Mesendoderm (in vitro differentiated cells): ENCODE measurements around the gene ITM2C.

Experiments
- DNase-seq: peaks from one replicate; pipeline ENCODE4 v3.0.0; 2013
- H2AK5ac ChIP-seq: 2 replicates; pipeline ENCODE4 v1.6.1; 2013; ENCODE audit warnings: low read length, inconsistent platforms
- H2BK120ac ChIP-seq: 2 replicates; pipeline ENCODE4 v1.6.1; 2013; ENCODE audit warnings: low read depth, mild to moderate bottlenecking, low read length, moderate library complexity, mixed read lengths
- H2BK15ac ChIP-seq: replicated peaks from 2 replicates; pipeline ENCODE4 v1.6.1; 2013; ENCODE audit warnings: low read depth, mild to moderate bottlenecking, moderate library complexity
- H2BK5ac ChIP-seq: 2 replicates; pipeline ENCODE4 v1.6.1; 2013; ENCODE audit warnings: low read length, inconsistent platforms
- H3K18ac ChIP-seq: 2 replicates; pipeline ENCODE4 v1.6.1; 2013; ENCODE audit warnings: mild to moderate bottlenecking, low read length, mixed read lengths
- H3K23ac ChIP-seq: one replicate; pipeline ENCODE4 v1.6.1; 2013; ENCODE audit warnings: low read length
- H3K27ac ChIP-seq: 2 replicates; pipeline ENCODE4 v1.5.1; 2013; ENCODE audit warnings: low read depth, mild to moderate bottlenecking, inconsistent platforms, low read length, moderate library complexity
- H3K27me3 ChIP-seq: 2 replicates; pipeline ENCODE4 v1.6.1; 2013; ENCODE audit warnings: low read length, control low read depth, mild to moderate bottlenecking, inconsistent platforms; ENCODE audit not compliant: insufficient read depth, poor library complexity
- H3K36me3 ChIP-seq: 2 replicates; pipeline ENCODE4 v1.6.1; 2013; ENCODE audit warnings: low read length, inconsistent platforms; ENCODE audit not compliant: control insufficient read depth, insufficient read depth
- H3K4ac ChIP-seq: one replicate; pipeline ENCODE4 v1.6.1; 2013; ENCODE audit warnings: low read depth, mild to moderate bottlenecking, low read length, moderate library complexity
- H3K4me1 ChIP-seq: 2 replicates; pipeline ENCODE4 v1.6.1; 2013; ENCODE audit warnings: low read depth, low read length, inconsistent platforms; ENCODE audit not compliant: control insufficient read depth
- H3K4me2 ChIP-seq: 2 replicates; pipeline ENCODE4 v1.6.1; 2013; ENCODE audit warnings: low read length
- H3K4me3 ChIP-seq: 2 replicates; pipeline ENCODE4 v1.5.1; 2013; ENCODE audit warnings: mild to moderate bottlenecking, low read length
- H3K56ac ChIP-seq: one replicate; pipeline ENCODE4 v1.6.1; 2013; ENCODE audit warnings: low read length
- H3K79me1 ChIP-seq: 2 replicates; pipeline ENCODE4 v1.6.1; 2013; ENCODE audit warnings: low read length, inconsistent platforms
- H3K79me2 ChIP-seq: 2 replicates; pipeline ENCODE4 v1.6.1; 2013; ENCODE audit warnings: mild to moderate bottlenecking, low read length; ENCODE audit not compliant: control insufficient read depth, insufficient read depth
- H3K9ac ChIP-seq: 2 replicates; pipeline ENCODE4 v1.6.1; 2013; ENCODE audit warnings: low read length, inconsistent platforms
- H4K5ac ChIP-seq: one replicate; pipeline ENCODE4 v1.6.1; 2013; ENCODE audit warnings: low read length
- H4K8ac ChIP-seq: one replicate; pipeline ENCODE4 v1.6.1; 2013; ENCODE audit warnings: low read depth, mild to moderate bottlenecking, control low read depth, low read length, moderate library complexity
- WGBS: extraction: QIAGEN DNeasy Blood & Tissue Kit; methylation state at CpG from one replicate; pipeline ENCODE4 v1.1.7; 2013; ENCODE audit warnings: low lambda C conversion rate, missing lambda C conversion rate; ENCODE audit not compliant: insufficient coverage; ENCODE audit errors: extremely low coverage; 5-methylcytosine and 5-hydroxymethylcytosine counted together

ITM2C gene

GRCh38 chr2:230903231-230904150, 38.7 kb downstream of the ITM2C start:
- no peaks in the 10 kb centered on the region for H3K27me3 ChIP-seq
- H2BK120ac ChIP-seq = no peak overlapping the region
- no peak overlapping the region for H3K27ac ChIP-seq
- no peak overlapping the region for H2AK5ac ChIP-seq
- no peak overlapping the region for H4K5ac ChIP-seq
- H4K8ac ChIP-seq = no peak overlapping the region
- H3K18ac ChIP-seq = no peak overlapping the region
- no peaks in the 10 kb centered on the region for H3K36me3 ChIP-seq
- H3K9ac ChIP-seq = no peak overlapping the region
- no peaks in the 10 kb centered on the region for H3K79me1 ChIP-seq
- no peak overlapping the region for H3K23ac ChIP-seq
- H2BK15ac ChIP-seq = no peak overlapping the region
- WGBS = no CpG with 5 or more reads among the region's 19 CpGs
- no peak overlapping the region for H3K4me3 ChIP-seq
- H2BK5ac ChIP-seq = no peak overlapping the region
- no peaks in the 10 kb centered on the region for H3K79me2 ChIP-seq
- no peak overlapping the region for H3K56ac ChIP-seq
- no peak overlapping the region for H3K4ac ChIP-seq
- H3K4me2 ChIP-seq = no peak overlapping the region
- no peak for DNase-seq
- peaks cover 11% of the 10 kb centered on the region for H3K4me1 ChIP-seq

GRCh38 chr2:230904856-230905447, 40.2 kb downstream of the ITM2C start:
- no peak for DNase-seq
- Histone ChIP-seq H3K4ac (no peak overlapping the region), H3K23ac (no peak overlapping the region), H2BK15ac (no peak overlapping the region), H2AK5ac (no peak overlapping the region), H3K36me3 (no peaks in the 10 kb centered on the region), H3K27ac (no peak overlapping the region), H3K4me1 (peaks cover 11% of the 10 kb centered on the region), H3K4me2 (no peak overlapping the region), H2BK5ac (no peak overlapping the region), H3K27me3 (no peaks in the 10 kb centered on the region), H3K79me2 (no peaks in the 10 kb centered on the region), H3K9ac (no peak overlapping the region), H3K79me1 (no peaks in the 10 kb centered on the region), H3K18ac (no peak overlapping the region), H2BK120ac (no peak overlapping the region), H3K4me3 (no peak overlapping the region), H3K56ac (no peak overlapping the region), H4K8ac (no peak overlapping the region), H4K5ac (no peak overlapping the region)
- no CpG with 5 or more reads among the region's 15 CpGs for WGBS

GRCh38 chr2:230905448-230906421, 41.0 kb downstream of the ITM2C start:
- Histone ChIP-seq H4K5ac (no peak overlapping the region), H3K27me3 (no peaks in the 10 kb centered on the region), H3K4me3 (no peak overlapping the region), H3K4me2 (no peak overlapping the region), H4K8ac (no peak overlapping the region), H3K9ac (no peak overlapping the region), H2BK15ac (no peak overlapping the region), H3K4ac (no peak overlapping the region), H3K79me1 (no peaks in the 10 kb centered on the region), H3K18ac (no peak overlapping the region), H3K27ac (no peak overlapping the region), H3K36me3 (no peaks in the 10 kb centered on the region), H2BK120ac (no peak overlapping the region), H3K23ac (no peak overlapping the region), H3K56ac (peak overlapping the region; percentile 50), H3K79me2 (no peaks in the 10 kb centered on the region), H3K4me1 (peaks cover 11% of the 10 kb centered on the region), H2AK5ac (no peak overlapping the region), H2BK5ac (no peak overlapping the region)
- DNase-seq = peak; percentile 64
- WGBS = no CpG with 5 or more reads among the region's 18 CpGs

GRCh38 chr2:230906471-230907230, 41.9 kb downstream of the ITM2C start:
- Histone ChIP-seq H3K79me1 (no peaks in the 10 kb centered on the region), H2BK5ac (no peak overlapping the region), H3K4me2 (no peak overlapping the region), H2AK5ac (no peak overlapping the region), H3K27me3 (no peaks in the 10 kb centered on the region), H3K27ac (no peak overlapping the region), H2BK120ac (no peak overlapping the region), H4K5ac (no peak overlapping the region), H3K56ac (no peak overlapping the region), H3K9ac (no peak overlapping the region), H3K23ac (no peak overlapping the region), H2BK15ac (no peak overlapping the region), H3K4ac (no peak overlapping the region), H3K4me1 (peaks cover 11% of the 10 kb centered on the region), H3K36me3 (no peaks in the 10 kb centered on the region), H3K79me2 (no peaks in the 10 kb centered on the region), H3K4me3 (no peak overlapping the region), H3K18ac (no peak overlapping the region), H4K8ac (no peak overlapping the region)
- DNase-seq = no peak
- WGBS = no CpG with 5 or more reads among the region's 15 CpGs

- no peaks in the 10 kb centered on the region for H3K27me3 ChIP-seq
- no peaks in the 10 kb centered on the region for H3K79me2 ChIP-seq
- H3K79me1 ChIP-seq = no peaks in the 10 kb centered on the region
- H4K8ac ChIP-seq = no peak overlapping the region
- no peak overlapping the region for H3K18ac ChIP-seq
- no peak overlapping the region for H2BK15ac ChIP-seq
- DNase-seq = no peak
- no peak overlapping the region for H2AK5ac ChIP-seq
- no peak overlapping the region for H3K4me2 ChIP-seq
- H3K23ac ChIP-seq = no peak overlapping the region
- H3K9ac ChIP-seq = no peak overlapping the region
- H3K27ac ChIP-seq = no peak overlapping the region
- H2BK5ac ChIP-seq = no peak overlapping the region
- H3K4ac ChIP-seq = no peak overlapping the region
- WGBS = no CpG with 5 or more reads among the region's 16 CpGs
- peaks cover 9% of the 10 kb centered on the region for H3K4me1 ChIP-seq
- H4K5ac ChIP-seq = no peak overlapping the region
- no peak overlapping the region for H3K56ac ChIP-seq
- H2BK120ac ChIP-seq = no peak overlapping the region
- no peaks in the 10 kb centered on the region for H3K36me3 ChIP-seq
- H3K4me3 ChIP-seq = no peak overlapping the region
These were observed 42.8 kb downstream of the ITM2C start for GRCh38 chr2:230907361-230908091.
